Dermis blood vessel endothelial cell (primary cell): ENCODE measurements around the gene TMEM244. TPM values are rescaled to one million over a fixed set of nuclear protein-coding genes. Genes with fewer than 3 reads are reported as not detected.
"Not testable (repeated sequence)": the region's sequence is repeated elsewhere in the genome, so short reads cannot be mapped to it uniquely, and the experiment has no call there.

Experiments used
- DNase-seq: peaks from one replicate; pipeline ENCODE4 v3.0.0; 2010
- total RNA-seq: library from RNA; depleted of rRNA; stranded (reverse); fragments of >200 nt; gene quantifications from 2 replicates; pipeline ENCODE4 v1.2.3, GENCODE V29; 2014

TMEM244 gene
- total RNA-seq, 1 donor from 2014 or later: not detected

DNA sequence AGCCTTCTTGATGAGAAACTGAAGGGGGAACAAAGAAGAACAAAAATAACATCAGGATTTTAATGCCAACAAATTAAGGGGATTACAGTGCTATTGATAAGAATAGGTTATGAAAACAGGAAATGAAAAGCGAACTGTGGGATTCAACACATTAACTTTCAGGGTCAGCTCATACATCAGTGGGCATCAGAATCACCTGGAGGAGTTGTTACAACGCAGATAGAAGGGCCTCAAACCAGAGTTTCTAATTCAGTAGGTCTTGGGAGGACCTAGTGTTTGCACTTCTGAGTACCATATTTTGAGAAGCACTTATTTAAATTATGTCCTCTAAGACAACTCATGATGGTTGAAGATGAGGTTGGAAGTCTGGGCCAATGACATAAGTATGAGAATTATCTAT lies 5.6 kb upstream of the TMEM244 start:
- DNase-seq: no peak

DNA sequence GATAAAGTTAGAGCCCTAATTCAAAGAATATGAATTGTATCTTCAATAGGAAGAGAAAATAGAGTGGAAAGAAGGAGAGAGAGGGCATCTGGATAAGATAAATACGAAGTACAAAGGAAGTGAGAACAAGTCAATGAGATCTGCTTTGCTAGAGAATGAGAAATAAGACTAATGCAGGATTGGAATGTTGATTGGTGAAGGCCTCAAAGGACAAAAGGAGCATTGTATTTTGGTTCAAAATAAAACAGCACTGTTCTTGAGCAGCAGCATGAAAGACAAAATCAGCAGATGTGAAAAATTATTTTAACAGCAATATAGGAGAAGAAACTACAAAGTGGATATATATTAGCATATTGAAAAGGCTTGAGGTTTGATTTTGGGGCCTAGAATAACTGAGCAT lies 5.1 kb upstream of the TMEM244 start:
- DNase-seq: no peak

DNA sequence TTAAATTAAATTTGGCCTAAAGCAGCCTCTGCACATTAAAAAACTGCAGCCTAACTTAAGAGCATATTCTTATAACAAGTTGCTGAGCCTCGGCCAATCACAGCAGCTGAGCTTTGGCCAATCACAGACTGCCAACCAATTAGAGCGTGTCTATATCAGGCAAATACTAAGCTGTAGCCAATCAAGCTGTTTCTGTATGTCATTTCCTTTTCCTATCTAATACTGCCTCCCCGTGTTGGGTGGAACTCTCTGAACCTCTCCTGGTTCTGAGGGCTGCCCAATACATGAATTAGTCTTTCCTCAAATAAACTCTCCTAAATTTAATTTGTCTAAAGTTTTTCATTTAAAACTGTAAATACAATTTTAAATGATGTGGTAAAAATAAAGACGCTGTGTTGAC lies 3.9 kb upstream of the TMEM244 start:
- no peak for DNase-seq

DNA sequence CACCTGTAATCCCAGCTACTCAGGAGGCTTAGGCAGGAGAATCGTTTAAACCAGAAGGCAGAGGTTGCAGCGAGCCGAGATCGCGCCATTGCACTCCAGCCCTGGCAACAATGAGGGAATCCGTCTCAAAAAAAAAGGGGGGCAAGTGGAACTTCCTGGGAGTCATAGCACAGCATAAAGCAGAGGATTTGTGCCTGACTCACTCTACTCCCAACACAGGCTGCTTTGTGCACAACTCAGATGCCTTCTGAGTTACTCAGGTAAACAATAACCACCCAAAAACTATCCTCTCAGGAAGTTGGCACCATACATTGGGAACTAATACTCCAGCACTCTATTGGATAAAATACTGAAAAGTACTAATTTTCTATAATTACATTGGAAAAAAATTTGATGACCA lies 2.5 kb upstream of the TMEM244 start:
- no peak for DNase-seq

DNA sequence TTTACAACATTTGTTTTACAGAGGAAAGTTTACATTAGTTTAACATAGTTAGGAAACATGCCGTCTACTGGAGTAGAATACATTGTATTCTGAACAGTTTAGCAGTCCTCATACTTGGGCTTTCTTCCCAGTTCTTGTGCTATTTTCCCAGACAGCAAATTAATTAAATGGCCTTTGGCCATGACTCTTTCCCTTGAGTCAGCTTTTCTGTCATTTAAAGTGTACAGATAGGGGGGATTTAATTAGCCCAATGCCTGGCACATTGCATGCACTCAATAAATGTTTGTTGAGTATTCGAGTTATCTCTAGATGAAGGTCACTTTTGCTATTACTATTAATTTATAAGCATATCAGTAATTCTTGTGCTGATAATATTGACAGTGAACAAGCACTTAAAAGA lies 1.6 kb downstream of the TMEM244 start:
- no peak for DNase-seq

DNA sequence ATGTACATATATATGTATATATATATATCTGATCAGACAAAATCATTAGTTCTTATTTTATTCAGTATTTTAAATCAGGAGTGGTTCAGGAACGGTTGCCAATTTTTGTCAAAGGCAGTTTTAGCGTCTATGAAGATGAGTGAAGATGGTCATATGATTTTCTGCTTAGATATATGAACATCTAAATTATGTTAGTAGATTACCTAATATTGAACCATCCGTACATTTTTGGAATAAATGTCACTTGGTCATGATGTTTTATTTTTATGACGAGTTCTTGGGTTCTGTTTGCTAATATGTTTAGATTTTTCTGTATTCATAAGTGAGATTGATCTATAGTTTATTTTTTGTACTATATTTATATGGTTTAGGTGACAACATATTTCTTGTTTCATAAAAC lies 3.3 kb downstream of the TMEM244 start:
- DNase-seq: no peak

DNA sequence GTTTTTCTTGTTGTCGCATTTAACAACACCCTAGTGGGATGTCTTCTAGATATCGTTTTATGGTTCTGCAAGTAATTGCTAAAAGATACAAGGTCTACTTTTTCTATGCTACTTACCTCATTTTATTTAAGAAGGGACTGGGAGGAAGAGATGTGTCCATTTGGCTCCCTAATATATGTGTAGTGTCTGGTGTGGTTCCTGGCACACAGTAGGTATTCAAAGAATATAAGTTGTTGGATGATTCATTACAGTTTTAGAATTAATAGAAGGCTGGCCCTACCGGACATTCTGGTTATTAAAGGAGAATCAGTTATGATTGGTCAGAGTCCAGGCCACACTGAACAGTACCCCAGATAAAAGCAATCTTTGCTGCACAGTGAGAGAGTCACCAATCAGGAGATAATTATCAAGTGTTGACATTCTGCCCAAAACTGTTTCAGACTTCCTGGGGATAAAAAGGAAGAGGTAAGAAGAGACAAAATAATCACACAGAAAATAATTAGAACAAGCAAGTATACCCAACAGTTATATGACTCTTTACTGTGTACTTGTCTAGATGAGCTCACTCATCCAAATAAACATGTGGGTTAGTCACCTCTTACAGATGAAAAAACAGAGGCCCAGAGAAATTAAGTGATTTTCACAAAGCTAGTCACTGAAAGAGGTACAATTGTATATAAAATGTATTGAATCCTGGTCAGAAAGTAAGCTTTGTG lies 7.0 kb downstream of the TMEM244 start:
- DNase-seq: peak; percentile 30

DNA sequence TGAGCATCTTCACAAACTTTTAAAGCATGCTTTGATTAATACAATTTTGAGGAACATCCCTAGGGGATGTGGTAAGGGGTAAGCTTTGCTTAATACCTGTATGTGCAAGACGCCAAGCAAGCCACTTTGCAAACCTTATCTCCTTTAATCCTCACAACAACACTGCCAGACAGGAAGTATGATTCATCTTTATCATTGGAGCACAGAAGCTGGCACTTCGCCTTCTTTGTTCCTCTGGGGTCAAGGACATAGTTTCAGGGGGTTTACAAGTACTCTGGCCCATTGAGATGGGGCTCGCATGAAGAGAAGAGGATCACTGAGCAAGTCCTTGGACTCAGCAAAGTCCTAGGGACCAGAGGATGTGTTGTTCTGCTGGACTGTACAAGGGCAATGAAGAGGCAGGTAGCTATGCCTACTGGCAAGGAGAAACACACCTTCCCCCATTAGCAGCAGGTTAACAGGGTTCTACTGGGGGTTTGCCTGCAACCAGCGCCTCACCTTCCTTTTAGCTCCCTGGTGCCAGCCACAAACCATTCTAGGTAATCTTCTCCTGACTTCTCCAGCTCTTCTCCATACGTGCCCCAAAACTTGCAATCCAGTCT lies 8.8 kb downstream of the TMEM244 start:
- peak; percentile 72 for DNase-seq

DNA sequence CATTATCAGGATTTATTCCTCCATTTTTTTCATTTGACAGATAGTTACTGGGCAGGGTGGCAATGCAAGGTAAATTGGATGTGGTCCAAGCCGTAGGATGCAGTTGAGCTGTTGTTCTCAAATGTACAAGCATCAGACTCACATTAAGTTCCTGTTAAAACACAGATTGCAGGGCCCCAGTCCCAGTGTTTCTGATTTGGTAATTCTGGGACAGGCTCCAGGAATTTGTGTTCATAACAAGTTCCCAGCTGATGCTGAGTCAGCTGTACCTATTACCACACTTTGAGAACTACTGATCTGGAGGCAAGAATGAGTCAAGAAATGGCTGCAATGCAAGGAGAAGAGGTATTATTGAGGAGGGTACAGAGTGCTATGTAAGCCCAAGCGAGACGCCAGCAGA lies 11.7 kb downstream of the TMEM244 start:
- peak; percentile 52 for DNase-seq

DNA sequence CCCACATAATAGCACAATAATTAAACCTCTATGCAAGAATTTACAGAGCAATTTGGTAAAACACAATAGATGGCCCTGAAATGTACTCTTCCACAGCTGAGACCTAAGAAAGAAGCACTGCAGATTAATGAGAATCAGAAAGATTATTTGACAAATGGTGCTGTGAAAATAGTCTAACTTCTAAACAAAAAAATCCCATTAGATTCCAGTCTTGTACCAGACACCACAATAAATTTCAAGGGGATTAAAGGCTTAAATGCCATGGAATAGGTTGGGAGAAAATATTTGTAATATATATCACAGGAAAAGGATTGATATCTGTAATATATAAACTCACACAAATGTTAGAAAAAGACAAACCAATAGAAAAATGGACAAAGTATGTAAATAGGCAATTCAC lies 14.4 kb downstream of the TMEM244 start:
- no peak for DNase-seq

DNA sequence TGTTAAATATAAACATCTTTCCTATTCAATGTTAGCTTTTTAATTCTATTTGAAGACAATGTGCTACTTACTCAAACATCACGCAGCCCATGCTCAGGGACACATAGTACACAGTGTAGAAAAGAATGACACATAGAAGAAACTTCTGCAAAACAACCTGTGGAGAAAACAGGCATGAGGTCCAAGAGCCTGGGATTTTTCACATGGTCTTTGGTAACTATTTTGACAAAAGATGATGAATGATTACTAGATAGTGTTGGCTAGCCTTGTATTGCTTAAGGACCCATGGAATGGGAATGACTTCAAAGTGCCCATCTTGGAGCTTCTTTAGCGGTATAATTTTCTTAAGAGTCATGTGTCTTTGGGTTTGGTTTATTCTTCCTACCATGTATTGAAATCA lies 15.4 kb downstream of the TMEM244 start:
- DNase-seq: no peak

DNA sequence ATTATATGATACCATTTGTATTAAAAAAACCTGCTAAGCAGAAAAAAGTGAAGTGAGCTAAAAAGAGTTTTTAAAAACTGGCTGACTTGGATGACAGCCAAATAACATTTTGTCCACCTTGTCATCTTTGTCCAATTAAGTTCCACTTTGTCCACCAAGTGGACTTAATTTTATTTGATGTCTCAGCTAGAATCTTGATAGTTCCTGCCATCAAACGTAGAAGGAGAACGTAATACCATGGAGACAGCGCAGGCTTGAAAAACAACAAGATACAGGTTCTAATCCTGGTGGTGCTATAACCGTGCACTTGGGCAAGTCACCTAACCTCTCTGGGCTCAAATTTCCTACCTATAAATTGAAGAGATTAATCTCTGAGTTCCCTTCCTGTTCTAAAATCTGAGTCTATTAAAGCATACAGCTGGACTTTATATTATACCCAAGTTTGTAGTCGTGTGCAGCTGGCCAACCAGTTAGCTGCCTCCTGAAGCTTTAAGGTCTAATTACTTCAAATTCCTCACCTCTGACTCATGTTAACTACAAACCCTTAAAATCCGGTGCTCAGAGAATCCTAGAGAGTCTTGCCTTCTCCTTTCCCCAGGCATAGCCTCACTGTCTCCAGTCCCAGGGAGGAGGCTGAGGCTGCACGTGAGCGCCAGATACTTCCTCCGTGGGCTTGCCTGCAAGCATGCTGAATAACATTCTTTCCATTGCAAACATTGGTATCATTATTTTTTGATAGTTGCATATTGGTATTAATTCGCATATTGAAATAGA lies 16.8 kb downstream of the TMEM244 start:
- DNase-seq: peak; percentile 65

DNA sequence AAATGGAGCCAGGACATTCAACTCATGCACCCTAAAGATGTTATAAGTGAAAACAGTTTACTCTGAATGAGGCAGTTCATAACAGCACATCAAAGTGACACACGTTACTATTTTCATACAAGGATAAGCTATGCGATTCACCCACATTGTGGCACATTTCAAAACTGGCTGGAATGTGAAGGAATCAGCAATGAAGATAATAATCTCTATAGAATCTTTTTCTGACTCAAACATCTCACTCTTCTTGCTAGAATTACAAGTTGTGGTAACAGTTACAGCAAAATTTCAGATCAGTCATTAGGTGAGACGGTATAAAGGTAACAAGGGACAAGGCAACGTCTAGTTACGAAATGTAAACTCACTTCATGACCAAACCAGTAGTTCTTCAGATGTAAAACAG lies 17.5 kb downstream of the TMEM244 start:
- DNase-seq: no peak

DNA sequence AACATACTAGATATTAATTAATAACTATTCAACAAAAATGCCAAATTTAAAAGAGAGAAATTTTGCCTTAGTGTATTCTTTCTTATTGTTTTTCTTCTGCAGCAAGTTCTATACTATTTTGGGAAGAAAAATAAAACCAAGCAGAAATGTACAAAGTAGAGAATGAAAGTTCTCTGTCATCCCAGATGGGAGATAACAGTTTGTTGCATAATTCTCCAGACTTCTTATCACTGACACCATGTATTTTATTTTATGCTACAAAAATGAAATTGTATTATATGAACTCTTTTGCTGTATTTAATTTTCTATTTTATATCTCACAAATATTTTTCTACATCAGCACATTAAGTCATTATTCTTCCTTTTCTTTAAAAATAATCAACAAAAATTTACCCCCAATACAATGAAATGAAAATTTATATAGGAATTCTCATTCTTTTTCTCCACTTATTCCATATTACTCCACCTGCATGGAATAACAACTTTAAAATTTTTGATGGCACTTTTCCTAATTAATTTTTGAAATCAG lies 18.2 kb downstream of the TMEM244 start:
- DNase-seq: no peak

DNA sequence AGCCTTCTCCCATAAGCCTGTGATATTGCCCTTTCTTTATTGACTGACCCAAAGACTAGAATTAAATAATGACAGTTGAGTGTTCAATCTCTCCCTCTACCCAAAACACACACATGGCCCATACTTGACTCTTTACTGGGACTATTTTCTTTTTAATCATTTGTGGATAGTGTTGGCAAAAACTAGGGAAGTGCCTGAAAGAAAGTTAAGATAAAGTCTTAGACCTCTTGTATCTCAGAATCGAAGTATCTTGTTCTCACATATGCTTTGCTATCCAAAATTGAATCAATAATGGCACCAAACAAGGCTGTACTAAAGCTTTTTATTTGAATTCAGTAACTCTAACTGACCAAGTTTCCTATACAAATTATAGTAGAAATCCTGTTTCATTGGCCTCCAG lies 19.0 kb downstream of the TMEM244 start:
- no peak for DNase-seq

DNA sequence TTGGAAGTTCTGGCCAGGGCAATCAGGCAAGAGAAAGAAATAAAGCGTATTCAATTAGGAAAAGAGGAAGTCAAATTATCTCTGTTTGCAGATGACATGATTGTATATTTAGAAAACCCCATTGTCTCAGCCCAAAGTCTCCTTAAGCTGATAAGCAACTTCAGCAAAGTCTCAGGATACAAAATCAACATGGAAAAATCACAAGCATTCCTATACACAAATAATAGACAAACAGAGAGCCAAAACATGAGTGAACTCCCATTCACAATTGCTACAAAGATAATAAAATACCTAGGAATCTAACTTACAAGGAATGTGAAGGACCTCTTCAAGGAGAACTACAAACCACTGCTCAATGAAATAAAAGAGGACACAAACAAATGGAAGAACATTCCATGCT lies 21.6 kb downstream of the TMEM244 start:
- not testable (repeated sequence) for DNase-seq

DNA sequence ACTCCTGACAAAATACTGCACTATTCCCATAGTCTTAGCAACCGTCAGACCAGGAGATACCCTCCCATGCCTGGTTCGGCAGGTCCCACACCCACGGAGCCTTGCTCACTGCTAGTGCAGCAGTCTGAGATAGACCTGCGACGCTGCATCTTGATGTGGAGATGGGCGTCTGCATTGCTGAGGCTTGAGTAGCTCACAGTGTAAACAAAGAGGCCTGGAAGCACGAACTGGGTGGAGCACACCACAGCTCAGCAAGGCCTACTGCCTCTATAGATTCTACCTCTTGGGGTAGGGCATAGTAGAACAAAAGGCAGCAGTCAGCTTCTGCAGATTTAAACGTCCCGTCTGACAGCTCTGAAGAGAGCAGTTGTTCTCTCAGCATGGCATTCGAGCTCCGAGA lies 25.4 kb downstream of the TMEM244 start:
- no peak for DNase-seq

DNA sequence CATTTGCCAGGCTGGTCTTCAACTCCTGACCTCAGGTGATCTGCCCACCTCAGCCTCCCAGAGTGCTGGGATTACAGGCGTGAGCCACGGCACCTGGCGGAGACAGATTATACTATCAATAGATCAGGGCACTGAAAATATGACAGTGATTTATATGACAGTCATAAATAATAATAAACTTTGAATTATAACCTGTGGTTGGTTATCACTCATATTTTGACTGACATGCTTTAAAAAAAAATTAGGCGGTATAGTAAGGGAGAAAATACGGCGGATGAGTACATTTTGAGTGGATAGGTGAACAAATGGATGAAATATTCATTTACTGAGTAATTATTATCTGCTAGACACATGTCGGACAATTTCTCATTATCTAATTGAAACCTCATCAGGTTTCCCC lies 28.8 kb downstream of the TMEM244 start:
- DNase-seq: no peak

DNA sequence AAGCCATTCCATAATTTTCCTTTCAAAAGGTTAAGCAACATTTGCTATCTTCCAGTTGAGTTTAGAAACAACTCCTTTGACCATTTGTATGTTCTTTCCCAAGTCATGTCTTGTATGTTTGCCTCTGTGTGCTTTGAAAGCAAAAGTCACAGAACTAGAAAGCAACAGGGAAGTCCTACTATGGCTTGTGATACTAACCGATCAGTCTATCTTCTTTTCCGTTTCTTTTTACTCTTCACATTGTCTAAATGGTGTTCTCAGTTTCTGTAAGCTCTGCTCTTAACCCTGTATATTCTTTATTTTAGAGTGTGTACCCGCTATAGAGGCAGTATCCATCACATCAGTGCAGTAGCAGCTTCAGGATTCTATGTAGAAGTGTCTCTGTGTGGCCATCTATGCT lies 32.9 kb downstream of the TMEM244 start:
- no peak for DNase-seq

DNA sequence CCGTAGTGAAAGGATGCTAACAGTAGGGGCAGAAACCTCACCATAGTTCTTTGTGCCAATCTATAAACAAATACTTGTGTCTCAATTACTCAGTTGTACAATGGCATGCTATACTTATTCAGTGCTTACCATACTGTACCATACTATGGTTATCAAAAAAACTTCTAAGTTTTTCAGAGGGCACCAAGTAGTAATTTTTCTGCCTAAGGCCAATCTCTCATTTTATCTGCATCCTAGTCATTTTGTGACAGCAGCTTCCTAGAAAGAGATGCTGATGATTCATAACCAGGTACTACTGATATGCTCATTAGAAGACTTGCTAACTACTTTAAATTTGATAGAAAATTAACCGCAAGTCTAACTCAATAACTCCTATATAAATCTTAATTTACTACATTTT lies 42.9 kb downstream of the TMEM244 start:
- DNase-seq: no peak

DNA sequence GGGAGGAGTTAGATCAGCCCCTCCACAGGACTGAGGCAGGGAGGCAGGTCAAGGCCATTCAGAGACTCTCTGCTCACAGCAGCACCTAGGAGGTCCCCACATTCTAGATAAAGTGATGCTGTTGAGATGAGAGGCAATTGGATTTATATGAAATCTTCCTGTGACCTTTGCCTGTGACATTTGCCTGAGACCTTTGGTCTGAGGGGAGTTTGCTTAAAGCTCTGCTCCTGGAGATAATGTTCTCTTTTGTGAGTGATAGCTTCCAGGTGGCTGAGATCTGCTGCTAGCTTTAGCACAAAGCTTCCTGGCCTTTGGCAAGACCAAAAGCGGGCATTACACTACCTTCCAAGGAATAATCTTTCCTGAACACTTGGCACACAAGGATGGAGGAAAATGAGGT lies 43.3 kb downstream of the TMEM244 start:
- no peak for DNase-seq

DNA sequence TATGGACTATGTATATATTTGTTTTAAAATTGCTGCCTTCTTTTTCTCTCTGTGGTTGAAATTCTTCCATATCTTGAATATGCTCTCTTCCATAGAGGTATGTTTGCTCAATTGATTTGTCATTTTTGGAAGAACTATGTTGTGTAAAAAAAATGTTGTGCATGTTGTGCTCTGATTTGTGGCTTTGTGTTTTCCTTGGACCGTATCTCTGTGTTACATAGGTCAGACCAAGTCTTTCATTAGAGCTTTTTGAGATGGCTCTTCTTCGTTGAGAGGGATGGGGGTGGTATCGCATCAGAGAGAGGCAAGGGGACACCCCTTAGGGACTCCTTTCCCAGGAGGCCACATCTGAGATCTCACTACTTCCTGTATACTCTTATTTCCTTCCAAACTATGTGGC lies 43.8 kb downstream of the TMEM244 start:
- DNase-seq: no peak

DNA sequence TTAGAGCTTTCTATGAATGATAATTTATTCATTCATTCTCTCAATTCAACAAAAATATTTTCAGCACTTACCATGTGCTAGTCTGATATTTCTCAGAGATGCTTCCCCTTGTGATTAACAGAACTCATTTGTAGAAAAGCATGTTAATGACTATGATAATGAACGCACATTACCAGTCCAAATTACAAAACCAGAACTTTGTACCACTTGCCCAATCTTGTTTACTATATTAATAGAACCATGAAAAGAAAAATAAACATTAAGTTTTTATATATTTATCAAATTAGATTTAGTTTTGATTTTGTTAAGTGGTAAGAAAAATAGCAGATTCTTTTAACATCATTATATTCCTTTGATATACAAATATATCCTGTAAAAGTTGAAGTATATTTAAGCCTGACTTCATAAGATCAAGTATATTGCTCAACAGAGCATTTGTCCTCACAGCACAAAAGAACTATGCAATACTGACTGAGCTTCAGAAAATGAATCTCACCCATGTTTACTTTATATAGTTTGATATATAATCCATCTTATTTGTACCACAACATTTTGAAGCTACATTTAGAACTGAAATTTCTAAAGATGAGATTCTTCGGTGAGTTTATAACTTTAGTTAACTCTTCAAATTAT lies 48.9 kb downstream of the TMEM244 start:
- DNase-seq: no peak
